H9 (cell line): ENCODE results near the gene TMEM154. TPM values are rescaled to one million over a fixed set of nuclear protein-coding genes. Genes with fewer than 3 reads are reported as not detected.

Source experiments
- DNase-seq: peaks from one replicate; pipeline ENCODE4 v3.0.0-alpha.2; 2017
- H2AFZ ChIP-seq: one replicate; pipeline ENCODE4 v1.6.1; 2013; ENCODE audit warnings: mild to moderate bottlenecking, low read length, control low read depth, moderate library complexity
- H2AK5ac ChIP-seq: 2 replicates; pipeline ENCODE4 v1.6.1; 2013; ENCODE audit warnings: low read length, control low read depth, mixed read lengths; ENCODE audit not compliant: insufficient read length
- H2BK120ac ChIP-seq: one replicate; pipeline ENCODE4 v1.6.1; 2013; ENCODE audit warnings: low read depth, mild to moderate bottlenecking, low read length, control low read depth, inconsistent platforms; ENCODE audit not compliant: poor library complexity, severe bottlenecking
- H2BK12ac ChIP-seq: 2 replicates; pipeline ENCODE4 v1.6.1; 2013; ENCODE audit warnings: low read length, control low read depth, mixed read lengths, low read depth; ENCODE audit not compliant: insufficient read length
- H2BK15ac ChIP-seq: 2 replicates; pipeline ENCODE4 v1.6.1; 2013; ENCODE audit warnings: low read depth, low read length, control low read depth
- H2BK20ac ChIP-seq: one replicate; pipeline ENCODE4 v1.6.1; 2013; ENCODE audit warnings: low read depth, mild to moderate bottlenecking, low read length, control low read depth, inconsistent platforms; ENCODE audit not compliant: poor library complexity, severe bottlenecking
- H2BK5ac ChIP-seq: 2 replicates; pipeline ENCODE4 v1.6.1; 2013; ENCODE audit warnings: low read length, control low read depth, mixed read lengths; ENCODE audit not compliant: insufficient read length
- H3K14ac ChIP-seq: 2 replicates; pipeline ENCODE4 v1.6.1; 2013; ENCODE audit warnings: low read length, control low read depth; ENCODE audit not compliant: insufficient read depth
- H3K18ac ChIP-seq: 2 replicates; pipeline ENCODE4 v1.6.1; 2013; ENCODE audit warnings: low read depth, mild to moderate bottlenecking, mixed read lengths, low read length, control low read depth; ENCODE audit not compliant: insufficient read length
- H3K23ac ChIP-seq: 2 replicates; pipeline ENCODE4 v1.6.1; 2013; ENCODE audit warnings: low read length, control low read depth, mixed read lengths, low read depth; ENCODE audit not compliant: insufficient read length
- H3K23me2 ChIP-seq: 2 replicates; pipeline ENCODE4 v1.6.1; 2013; ENCODE audit warnings: low read depth, mild to moderate bottlenecking, mixed read lengths, low read length, control low read depth; ENCODE audit not compliant: insufficient read length, poor library complexity, severe bottlenecking
- H3K27ac ChIP-seq: 2 replicates; pipeline ENCODE4 v1.5.1; 2013; ENCODE audit warnings: low read length, control low read depth, mixed read lengths, low read depth; ENCODE audit not compliant: insufficient read length
- H3K27me3 ChIP-seq: 2 replicates; pipeline ENCODE4 v1.6.1; 2013; ENCODE audit warnings: low read length, control low read depth, inconsistent platforms; ENCODE audit not compliant: insufficient read depth
- H3K4ac ChIP-seq: 2 replicates; pipeline ENCODE4 v1.6.1; 2013; ENCODE audit warnings: low read depth, mild to moderate bottlenecking, control low read depth, inconsistent platforms, low read length, moderate library complexity
- H3K4me1 ChIP-seq: 2 replicates; pipeline ENCODE4 v1.6.1; 2013; ENCODE audit warnings: low read length, control low read depth, inconsistent platforms; ENCODE audit not compliant: insufficient read depth
- H3K4me2 ChIP-seq: 2 replicates; pipeline ENCODE4 v1.6.1; 2013; ENCODE audit warnings: low read length, control low read depth, mixed read lengths; ENCODE audit not compliant: insufficient read length, insufficient read depth
- H3K56ac ChIP-seq: 2 replicates; pipeline ENCODE4 v1.6.1; 2013; ENCODE audit warnings: low read depth, mild to moderate bottlenecking, mixed read lengths, low read length, control low read depth; ENCODE audit not compliant: insufficient read length
- H3K79me1 ChIP-seq: 2 replicates; pipeline ENCODE4 v1.6.1; 2013; ENCODE audit warnings: low read depth, mild to moderate bottlenecking, moderate library complexity, low read length, control low read depth, inconsistent platforms; ENCODE audit not compliant: insufficient read depth, poor library complexity, severe bottlenecking
- H3K79me2 ChIP-seq: 2 replicates; pipeline ENCODE4 v1.6.1; 2013; ENCODE audit warnings: low read length, control low read depth, inconsistent platforms; ENCODE audit not compliant: insufficient read depth
- H3K9ac ChIP-seq: 2 replicates; pipeline ENCODE4 v1.6.1; 2013; ENCODE audit warnings: low read length, control low read depth, mixed read lengths; ENCODE audit not compliant: insufficient read length; ENCODE audit errors: extremely low read depth
- H3K9me3 ChIP-seq: one replicate; pipeline ENCODE4 v1.6.1; 2013; ENCODE audit warnings: low read depth, low read length, inconsistent platforms; ENCODE audit not compliant: control insufficient read depth
- H3T11ph ChIP-seq: one replicate; pipeline ENCODE4 v1.6.1; 2013; ENCODE audit warnings: mild to moderate bottlenecking, low read length, control low read depth, inconsistent platforms
- H4K20me1 ChIP-seq: one replicate; pipeline ENCODE4 v1.6.1; 2013; ENCODE audit not compliant: control insufficient read depth, insufficient read length, insufficient read depth
- H4K5ac ChIP-seq: 2 replicates; pipeline ENCODE4 v1.6.1; 2013; ENCODE audit warnings: low read depth, mild to moderate bottlenecking, mixed read lengths, low read length, control low read depth; ENCODE audit not compliant: insufficient read length
- H4K8ac ChIP-seq: replicated peaks from 2 replicates; pipeline ENCODE4 v1.6.1; 2013; ENCODE audit warnings: low read length, control low read depth, mixed read lengths, low read depth; ENCODE audit not compliant: insufficient read length
- H4K91ac ChIP-seq: 2 replicates; pipeline ENCODE4 v1.6.1; 2013; ENCODE audit warnings: low read depth, mild to moderate bottlenecking, moderate library complexity, mixed read lengths, low read length, control low read depth; ENCODE audit not compliant: insufficient read length
- H3K27ac Mint-ChIP-seq, 3 experiments: 2 replicates in 2 of 3; 3 replicates in 1 of 3; pipeline ENCODE4 v1.8.0; 2020 to 2021; ENCODE audit warnings: mixed read lengths in 3 of 3, mild to moderate bottlenecking in 1 of 3, moderate library complexity in 1 of 3
- H3K27me3 Mint-ChIP-seq: 2 replicates; pipeline ENCODE4 v1.8.0; 2021; ENCODE audit warnings: low read depth, mild to moderate bottlenecking, moderate library complexity, mixed read lengths
- H3K36me3 Mint-ChIP-seq, 3 experiments: 2 replicates in 2 of 3; 3 replicates in 1 of 3; pipeline ENCODE4 v1.8.0; 2020 to 2021; ENCODE audit warnings: low read depth in 3 of 3, mixed read lengths in 3 of 3; ENCODE audit not compliant: insufficient read depth in 1 of 3
- H3K4me1 Mint-ChIP-seq, 2 experiments: 2 replicates each; pipeline ENCODE4 v1.8.0; 2020; ENCODE audit warnings: mixed read lengths in 2 of 2
- H3K4me3 Mint-ChIP-seq, 2 experiments: 2 replicates in 1 of 2; 3 replicates in 1 of 2; pipeline ENCODE4 v1.8.0; 2020 to 2021; ENCODE audit warnings: mild to moderate bottlenecking in 2 of 2, mixed read lengths in 2 of 2, moderate library complexity in 1 of 2
- H3K9me3 Mint-ChIP-seq, 2 experiments: 2 replicates in 1 of 2; 3 replicates in 1 of 2; pipeline ENCODE4 v1.8.0; 2020; ENCODE audit warnings: mild to moderate bottlenecking in 2 of 2, mixed read lengths in 2 of 2, moderate library complexity in 1 of 2
- CTCF ChIP-seq: fragments of 200-600 bp; sonication (generic); conservative IDR thresholded peaks from 3 replicates; pipeline ENCODE4 v1.8.0; 2021; ENCODE audit warnings: antibody characterized with exemption, mild to moderate bottlenecking
- WGBS: extraction: QIAGEN DNeasy Blood & Tissue Kit; methylation state at CpG from one replicate; pipeline ENCODE4 v1.1.7; 2013; ENCODE audit warnings: missing lambda C conversion rate, low lambda C conversion rate, mixed read lengths; ENCODE audit not compliant: insufficient read length; ENCODE audit errors: extremely low coverage; 5-methylcytosine and 5-hydroxymethylcytosine counted together
- total RNA-seq: library from RNA; stranded (reverse); gene quantifications from 2 replicates; pipeline ENCODE4 v1.2.1, GENCODE V29; 2021

The TMEM154 gene
- total RNA-seq, 1 experiment from 2014 or later: 1.7 TPM

- Histone ChIP-seq H2BK12ac (no peak overlapping the region), H3K4ac (no peak overlapping the region), H3K4me2 (no peak overlapping the region), H2BK20ac (no peak overlapping the region), H3K9ac (no peak overlapping the region), H2BK15ac (no peak overlapping the region), H3K27me3 (no peaks in the 10 kb centered on the region), H3K23me2 (no peaks in the 10 kb centered on the region), H2AFZ (no peak overlapping the region), H4K8ac (no peak overlapping the region), H3K18ac (no peak overlapping the region), H4K91ac (no peak overlapping the region), H2AK5ac (no peak overlapping the region), H3K79me1 (no peaks in the 10 kb centered on the region), H3K56ac (no peak overlapping the region), H3K9me3 (no peaks in the 10 kb centered on the region), H4K20me1 (no peaks in the 10 kb centered on the region), H3K14ac (no peak overlapping the region), H3T11ph (no peak overlapping the region), H3K4me1 (no peaks in the 10 kb centered on the region; the same call in 1 of the 2 replicates), H2BK120ac (no peak overlapping the region), H4K5ac (no peak overlapping the region), H3K79me2 (no peaks in the 10 kb centered on the region), H3K27ac (no peak overlapping the region), H3K23ac (no peak overlapping the region), H2BK5ac (no peak overlapping the region)
- peaks cover 13 to 25% of the 10 kb centered on the region in 2 experiments for H3K4me1 Mint-ChIP-seq
- no peaks in the 10 kb centered on the region for H3K9me3 Mint-ChIP-seq
- H3K27me3 Mint-ChIP-seq: no peaks in the 10 kb centered on the region
- H3K4me3 Mint-ChIP-seq: no peak overlapping the region
- DNase-seq: no peak
- no peak for TF ChIP-seq CTCF
- H3K27ac Mint-ChIP-seq: no peak overlapping the region
- no CpG with 5 or more reads among the region's 4 CpGs for WGBS
- no peaks in the 10 kb centered on the region for H3K36me3 Mint-ChIP-seq
Observed at GRCh38 chr4:152672206-152673092, 7.3 kb downstream of the TMEM154 start.
